GM18526 (cell line): ENCODE results near the gene CSK.

Source experiments
- POLR2A ChIP-seq: IDR thresholded peaks from 3 replicates; pipeline ENCODE4 v1.6.1; 2011; ENCODE audit not compliant: insufficient read length; ENCODE audit errors: extremely low read depth

CSK gene

DNA sequence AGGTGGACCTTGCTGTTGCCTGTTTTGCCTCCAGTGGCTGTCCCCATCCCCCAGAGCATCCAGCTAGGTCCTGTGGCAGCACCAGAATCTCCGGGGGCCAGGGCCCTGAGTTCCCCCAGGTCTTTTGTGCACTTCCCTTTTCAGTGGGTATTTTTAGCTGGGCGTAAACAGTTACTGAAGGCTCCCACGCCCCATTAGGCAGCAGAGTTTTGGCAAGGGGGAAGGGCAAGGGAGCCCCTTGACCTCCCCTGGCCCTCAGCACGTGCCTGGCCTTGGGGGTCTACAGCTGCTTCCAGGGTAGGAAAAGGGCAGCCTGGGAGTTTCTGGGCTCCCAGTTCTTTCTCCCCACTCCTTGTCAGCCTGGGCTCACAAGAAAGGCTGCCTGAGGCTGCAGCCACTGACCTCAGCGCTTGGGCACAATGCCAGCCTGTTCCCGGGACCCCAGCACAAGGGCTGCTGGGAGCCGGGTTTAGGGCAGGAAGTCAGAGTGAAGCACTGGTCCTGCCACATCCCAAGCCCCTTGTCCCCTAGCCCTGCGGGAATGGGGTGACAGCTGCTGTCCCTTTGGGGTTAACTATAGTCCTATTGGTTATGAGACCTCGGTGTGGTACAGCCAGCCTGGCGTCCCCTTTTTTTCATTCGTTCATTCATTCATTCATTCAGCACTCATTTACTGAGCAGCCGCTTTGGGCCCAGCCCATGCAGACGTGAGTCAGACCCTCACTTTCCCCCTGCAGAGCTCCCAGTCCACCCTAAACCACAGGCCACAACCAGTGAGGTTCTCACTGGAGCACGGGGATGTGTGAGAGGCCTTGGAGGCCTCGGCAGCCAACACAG is 8.4 kb downstream of the CSK start:
- TF ChIP-seq POLR2A: peak; percentile 54

DNA sequence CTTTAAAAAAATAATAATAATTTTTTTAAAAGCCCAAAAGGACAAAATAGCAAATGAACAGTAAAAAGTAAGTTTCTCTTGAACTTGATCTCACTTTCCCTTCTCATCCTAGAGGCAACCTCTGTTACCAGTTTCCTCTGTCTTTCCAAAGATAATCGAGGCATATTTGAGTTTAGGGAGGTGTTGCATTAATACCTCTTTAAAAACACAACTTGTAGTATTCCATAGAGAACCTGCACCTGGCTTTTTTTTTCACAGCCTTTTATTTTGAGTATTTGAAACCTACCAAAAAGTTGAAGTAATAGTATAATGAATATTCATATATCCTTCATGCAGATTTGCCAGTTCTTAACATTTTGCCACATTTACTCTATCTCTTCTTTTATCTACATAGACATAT is 9.1 kb downstream of the CSK start:
- no peak for TF ChIP-seq POLR2A

DNA sequence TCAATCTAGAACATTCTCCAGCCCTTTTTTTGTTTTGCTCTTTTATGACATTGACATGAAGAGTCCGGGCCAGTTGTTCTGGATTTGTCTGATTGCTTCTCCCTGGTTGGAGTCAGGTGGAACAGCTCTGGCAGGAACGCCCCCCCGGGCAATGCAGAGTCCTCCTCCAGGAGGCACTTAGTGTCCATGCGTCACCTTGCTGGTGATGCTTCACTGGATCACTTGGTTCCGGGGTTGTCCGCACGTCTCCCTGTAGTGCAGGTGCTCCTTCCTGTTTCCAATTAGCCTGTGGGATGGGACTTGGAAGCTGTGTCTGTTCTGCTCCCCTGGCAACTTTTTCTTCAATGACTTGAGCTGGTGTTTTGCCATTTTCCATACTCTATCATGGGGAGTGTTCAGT is 9.8 kb downstream of the CSK start:
- no peak for TF ChIP-seq POLR2A

DNA sequence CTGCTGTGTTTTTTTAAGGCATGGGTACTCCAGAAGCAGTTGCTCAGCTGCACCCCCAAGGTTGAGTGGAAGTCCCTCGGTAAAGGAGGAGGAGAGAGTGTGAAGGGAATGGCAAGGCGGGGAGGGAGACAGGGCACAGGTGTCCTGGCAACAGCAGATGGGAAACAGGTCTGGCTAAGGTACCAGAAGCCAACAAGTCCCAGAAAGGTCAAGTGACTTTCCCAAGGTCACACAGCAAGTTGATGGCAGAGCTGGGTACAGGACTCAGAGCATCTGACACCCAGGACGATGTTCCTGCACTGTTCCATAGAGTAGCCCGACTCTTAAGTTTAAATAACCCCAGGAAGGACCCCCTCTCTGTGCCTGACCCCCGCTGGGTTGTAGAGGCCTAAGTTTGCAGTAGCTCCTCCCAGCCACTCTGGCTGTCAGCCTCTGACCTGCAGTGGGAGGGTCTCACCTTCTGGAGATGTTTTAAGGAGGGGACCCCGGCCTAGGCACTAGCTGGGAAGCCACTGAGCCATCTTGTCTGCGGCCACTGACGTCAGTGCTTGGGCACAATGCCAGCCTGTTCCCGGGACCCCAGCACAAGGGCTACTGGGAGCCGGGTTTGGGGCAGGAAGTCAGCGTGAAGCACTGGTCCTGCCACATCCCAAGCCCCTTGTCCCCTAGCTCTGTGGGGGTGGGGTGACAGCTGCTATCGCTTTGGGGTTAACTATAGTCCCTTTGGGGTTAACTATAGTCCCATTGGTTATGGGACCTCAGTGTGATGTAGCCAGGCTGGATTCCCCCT is 10.5 kb downstream of the CSK start:
- no peak for TF ChIP-seq POLR2A

DNA sequence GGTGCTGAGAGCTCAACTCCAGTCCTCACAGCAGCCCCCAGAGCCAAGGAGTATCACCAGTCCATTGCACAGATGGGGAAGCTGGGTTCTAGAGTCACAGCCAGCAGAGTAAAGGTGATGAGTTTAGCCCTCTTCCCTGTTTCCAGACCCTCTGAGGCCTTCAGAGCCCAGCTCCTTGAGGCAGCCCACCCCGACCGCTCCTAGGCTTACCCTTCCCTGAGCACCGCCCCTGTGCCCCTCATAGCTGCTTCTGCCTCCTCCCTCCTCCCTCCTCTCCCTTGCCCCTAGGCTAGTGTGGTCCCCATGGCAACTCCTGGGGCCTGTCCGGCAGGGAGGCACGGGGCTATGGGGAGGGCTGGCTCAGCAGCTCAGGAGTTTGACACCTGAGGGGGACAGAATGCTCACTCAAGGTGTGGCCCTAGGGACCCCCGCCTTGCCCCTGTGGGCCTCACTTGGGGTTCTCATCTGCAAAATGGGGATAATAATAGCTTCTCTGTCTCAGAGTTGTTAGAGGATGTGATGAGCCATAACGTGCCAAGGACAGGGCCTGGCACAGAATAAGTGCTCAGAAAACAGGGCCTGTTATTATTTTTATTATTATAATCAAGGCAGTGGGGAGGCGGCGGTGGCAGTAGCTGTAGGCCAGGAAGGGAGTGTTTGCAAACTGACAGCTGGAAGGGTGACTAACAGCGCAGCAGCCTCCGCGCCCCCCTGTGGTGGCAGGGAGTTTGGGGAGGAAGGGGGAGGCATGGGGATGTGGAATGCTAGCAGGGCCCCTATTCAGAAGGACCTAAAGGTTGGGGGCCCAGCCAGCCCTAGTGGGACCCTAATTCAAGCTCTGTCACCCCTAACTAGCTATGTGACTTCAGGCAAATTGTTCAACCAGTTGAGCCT is 11.5 kb downstream of the CSK start:
- TF ChIP-seq POLR2A: no peak

DNA sequence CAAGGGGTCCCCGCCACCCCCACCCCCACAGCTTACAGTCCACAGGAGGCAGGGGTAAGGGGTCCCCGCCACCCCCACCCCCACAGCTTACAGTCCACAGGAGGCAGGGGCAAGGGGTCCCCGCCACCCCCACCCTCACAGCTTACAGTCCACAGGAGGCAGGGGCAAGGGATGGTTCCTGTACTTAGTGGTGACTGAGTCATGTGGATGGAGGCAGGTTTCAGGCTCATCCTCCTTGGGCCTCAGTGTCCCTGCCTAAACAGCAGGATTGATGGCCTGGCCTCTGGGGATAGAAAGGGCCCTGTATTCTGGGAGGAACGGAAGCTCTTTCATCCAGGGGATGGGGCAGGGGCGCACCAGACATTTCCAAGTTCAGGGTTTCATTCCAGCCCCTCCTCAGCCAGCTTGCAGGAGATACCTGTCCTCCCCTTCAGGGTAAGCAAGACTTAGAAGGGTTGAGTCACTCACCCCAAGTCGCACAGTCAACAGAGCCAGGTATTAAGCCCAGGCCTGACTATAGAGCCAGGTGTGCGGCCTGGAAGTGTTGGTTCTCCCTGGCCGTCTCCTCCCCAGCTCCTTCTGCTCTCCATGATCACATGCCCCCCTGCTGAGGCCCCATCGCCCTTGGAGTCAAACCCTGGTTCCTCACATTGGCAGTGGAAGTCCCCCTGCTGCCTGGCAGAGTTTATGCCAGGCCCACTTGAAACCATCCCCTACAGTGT is 12.5 kb downstream of the CSK start:
- TF ChIP-seq POLR2A: no peak

DNA sequence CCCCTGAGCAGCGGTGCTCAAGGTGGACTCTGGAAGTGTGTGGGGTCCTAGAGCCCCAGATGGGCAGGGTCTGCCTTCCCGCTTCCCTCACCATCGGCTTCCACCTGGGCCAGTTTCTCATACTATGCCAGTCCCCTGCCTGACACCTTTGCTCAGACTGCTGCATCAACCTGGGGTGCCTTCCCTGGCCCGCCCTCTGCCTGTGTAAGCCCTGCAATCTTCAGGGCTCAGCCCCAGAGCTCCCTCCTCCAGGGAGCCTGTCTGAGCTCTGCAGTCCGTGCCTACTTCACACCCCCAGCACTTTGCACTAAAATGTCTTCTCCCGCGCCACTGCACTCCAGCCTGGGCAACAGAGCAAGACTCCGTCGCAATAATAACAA is 13.1 kb downstream of the CSK start:
- TF ChIP-seq POLR2A: no peak

DNA sequence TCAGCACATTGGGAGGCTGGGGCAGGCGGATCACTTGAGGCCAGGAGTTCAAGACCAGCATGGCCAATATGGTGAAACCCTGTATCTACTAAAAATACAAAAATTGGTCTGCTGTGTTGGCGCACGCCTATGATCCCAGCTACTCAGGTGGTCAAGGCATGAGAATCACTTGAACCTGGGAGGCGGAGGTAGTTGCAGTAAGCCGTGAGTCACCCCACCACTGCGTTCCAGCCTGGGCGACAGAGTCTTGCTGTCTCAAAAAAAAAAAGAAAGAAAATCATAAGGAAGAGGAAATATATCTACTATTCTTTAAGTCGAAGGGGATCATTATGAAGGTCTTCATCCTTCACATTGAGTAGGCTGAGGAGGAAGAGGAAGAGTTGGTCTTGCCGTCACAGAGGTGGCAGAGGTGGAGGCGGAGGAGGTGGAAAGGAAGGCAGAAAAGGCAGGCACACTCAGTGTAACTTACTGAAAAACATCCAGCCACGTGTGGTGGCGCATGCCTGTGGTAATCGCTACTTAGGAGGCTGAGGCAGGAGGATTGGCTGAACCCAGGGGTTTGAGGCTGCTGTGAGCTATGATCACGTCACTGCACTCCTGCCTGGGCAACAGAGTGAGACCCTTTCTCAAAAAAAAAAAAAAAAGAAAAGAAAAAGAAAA is 14.2 kb downstream of the CSK start:
- no peak for TF ChIP-seq POLR2A

DNA sequence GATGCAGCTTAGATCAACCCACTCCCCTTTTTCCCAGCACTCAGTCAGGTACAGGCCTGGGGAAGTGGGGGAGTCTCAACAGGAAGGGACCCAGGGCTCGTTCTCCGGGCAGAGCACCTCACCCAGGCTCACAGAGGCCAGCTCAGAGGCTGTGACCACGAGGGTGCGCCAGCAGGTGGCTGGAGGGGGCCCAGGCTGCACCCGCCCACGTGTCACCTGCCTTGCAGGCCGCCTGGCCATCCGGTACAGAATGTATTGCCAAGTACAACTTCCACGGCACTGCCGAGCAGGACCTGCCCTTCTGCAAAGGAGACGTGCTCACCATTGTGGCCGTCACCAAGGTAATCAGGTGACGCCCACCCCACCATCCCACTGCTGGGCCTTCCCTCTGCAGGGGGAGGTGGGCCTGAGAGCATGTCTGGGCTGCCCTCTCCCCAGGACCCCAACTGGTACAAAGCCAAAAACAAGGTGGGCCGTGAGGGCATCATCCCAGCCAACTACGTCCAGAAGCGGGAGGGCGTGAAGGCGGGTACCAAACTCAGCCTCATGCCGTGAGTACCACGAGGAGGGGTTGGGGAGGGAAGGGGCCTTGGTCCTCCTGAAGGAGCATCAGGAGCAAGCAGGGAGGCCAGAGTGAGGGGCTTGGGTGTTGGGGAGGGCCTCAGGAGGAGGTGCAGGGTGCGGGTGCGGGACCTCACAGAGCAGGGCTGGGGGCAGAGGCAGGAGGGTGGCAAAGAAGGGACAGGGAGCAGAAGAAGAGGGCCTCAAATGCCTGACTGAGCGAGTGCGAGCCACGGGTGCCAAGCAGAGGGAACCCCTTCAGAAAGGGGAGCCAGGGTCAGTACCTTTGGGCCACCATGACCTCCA is 16.7 kb downstream of the CSK start:
- TF ChIP-seq POLR2A: no peak

DNA sequence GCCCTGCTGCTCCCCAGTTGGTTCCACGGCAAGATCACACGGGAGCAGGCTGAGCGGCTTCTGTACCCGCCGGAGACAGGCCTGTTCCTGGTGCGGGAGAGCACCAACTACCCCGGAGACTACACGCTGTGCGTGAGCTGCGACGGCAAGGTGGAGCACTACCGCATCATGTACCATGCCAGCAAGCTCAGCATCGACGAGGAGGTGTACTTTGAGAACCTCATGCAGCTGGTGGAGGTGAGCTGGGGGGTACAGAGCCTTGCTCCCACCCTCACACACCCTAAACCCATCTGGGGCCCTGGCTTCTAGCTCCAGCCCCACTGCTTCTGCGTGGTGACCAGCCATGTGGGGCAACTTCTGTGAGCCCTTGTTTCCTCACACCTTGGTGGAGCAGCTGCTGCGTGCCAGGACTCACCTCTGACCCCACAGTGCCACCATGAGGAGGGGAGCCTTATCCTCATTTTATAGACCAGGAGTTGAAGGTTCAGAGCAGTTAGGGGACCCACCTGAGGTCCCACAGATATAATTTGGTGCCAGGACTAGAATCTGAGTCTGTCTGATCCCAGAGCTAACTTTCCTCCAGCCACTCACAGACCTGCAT is 17.5 kb downstream of the CSK start:
- TF ChIP-seq POLR2A: no peak

DNA sequence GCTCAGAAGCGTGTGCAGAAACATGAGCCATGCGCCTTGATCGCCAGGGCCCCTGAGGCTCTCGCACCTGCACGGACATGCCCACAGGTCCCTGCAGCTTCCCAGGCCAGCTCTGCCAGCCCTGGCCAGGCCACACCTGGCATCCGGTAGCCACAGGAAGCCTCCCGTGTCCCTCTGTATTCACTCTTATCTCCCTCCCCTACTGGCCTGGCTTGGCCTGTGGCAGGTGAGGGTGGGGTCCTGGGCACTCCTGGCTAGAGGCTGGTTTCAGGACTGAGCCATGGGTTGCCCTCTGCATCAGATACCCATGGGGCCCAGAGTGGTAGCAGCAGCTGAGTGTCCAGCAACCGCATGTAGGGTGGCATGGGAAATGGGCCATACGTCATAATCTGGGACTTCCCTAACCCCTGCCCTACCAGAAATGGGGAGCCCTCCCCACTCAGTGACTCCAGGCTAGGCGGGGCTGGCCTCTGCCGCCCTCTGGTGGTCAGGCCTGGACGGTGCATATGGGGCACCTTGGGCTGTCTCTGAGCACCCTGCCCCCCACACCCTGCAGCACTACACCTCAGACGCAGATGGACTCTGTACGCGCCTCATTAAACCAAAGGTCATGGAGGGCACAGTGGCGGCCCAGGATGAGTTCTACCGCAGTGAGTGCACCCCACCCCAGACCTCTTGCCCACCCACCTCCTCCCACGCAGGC is 18.1 kb downstream of the CSK start:
- TF ChIP-seq POLR2A: no peak

DNA sequence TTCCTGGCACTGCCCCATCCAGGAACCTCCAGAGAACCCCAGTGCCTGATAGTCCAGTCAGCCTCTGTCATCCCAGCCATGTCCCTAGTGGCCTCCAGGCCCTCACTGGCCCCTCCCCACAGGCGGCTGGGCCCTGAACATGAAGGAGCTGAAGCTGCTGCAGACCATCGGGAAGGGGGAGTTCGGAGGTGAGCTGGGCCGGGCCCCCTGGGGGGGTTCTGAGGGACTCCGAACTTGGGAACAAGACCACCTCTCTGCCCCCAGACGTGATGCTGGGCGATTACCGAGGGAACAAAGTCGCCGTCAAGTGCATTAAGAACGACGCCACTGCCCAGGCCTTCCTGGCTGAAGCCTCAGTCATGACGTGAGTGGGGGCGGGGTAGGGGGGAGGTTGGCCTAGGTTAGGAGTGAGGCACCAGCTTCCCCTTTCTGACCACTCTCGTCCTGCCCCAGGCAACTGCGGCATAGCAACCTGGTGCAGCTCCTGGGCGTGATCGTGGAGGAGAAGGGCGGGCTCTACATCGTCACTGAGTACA is 18.7 kb downstream of the CSK start:
- no peak for TF ChIP-seq POLR2A
